ENCODE results near the gene RIN3. TPM values are rescaled to one million over a fixed set of nuclear protein-coding genes. Genes with fewer than 3 reads are reported as not detected.

The RIN3 gene
- total RNA-seq = 10 to 100 TPM; 52.6 to 56.8 TPM

GRCh38 chr14:92513204-92513965 lies at the start of gene RIN3:
TSS of gene RIN3 (plus strand) at chr14:92513781. CDS start at chr14:92513933, 152 bp downstream.
- ChIA-PET CTCF (no interaction called here), POLR2A (no interaction called here)
- Mint-ChIP-seq H3K4me1 (peaks cover 24% of the 10 kb centered on the region), H3K36me3 (ENCODE audit: low read depth) (no peaks in the 10 kb centered on the region), H3K4me3 (peak within 1 kb of the TSS; percentile 67), H3K27me3 (peaks cover 19% of the 10 kb centered on the region), H3K9me3 (no peaks in the 10 kb centered on the region), H3K27ac (peak within 1 kb of the TSS; percentile 68)
- peak; percentile 44 for DNase-seq

GRCh38 chr14:92464156-92464555 lies 49.4 kb upstream of the RIN3 start:
- CTCF ChIA-PET = no interaction called here
- Mint-ChIP-seq H3K9me3 (peaks cover 7% of the 10 kb centered on the region), H3K36me3 (ENCODE audit: low read depth) (no peaks in the 10 kb centered on the region), H3K4me3 (no peak overlapping the region), H3K27ac (no peak overlapping the region), H3K27me3 (peaks cover 3% of the 10 kb centered on the region), H3K4me1 (peaks cover 11% of the 10 kb centered on the region)
- POLR2A ChIA-PET = no interaction called here
- no peak for DNase-seq

GRCh38 chr14:92464716-92465115 lies 48.9 kb upstream of the RIN3 start:
- no peak for DNase-seq
- Mint-ChIP-seq H3K27me3 (peaks cover 3% of the 10 kb centered on the region), H3K4me3 (no peak overlapping the region), H3K27ac (no peak overlapping the region), H3K4me1 (peaks cover 11% of the 10 kb centered on the region), H3K36me3 (ENCODE audit: low read depth) (no peaks in the 10 kb centered on the region), H3K9me3 (peaks cover 8% of the 10 kb centered on the region)
- ChIA-PET CTCF (no interaction called here), POLR2A (no interaction called here)

GRCh38 chr14:92465353-92466055 lies 48.1 kb upstream of the RIN3 start:
- POLR2A ChIA-PET = no interaction called here
- Mint-ChIP-seq H3K4me3 (no peak overlapping the region), H3K36me3 (ENCODE audit: low read depth) (no peaks in the 10 kb centered on the region), H3K4me1 (peaks cover 9% of the 10 kb centered on the region), H3K9me3 (peaks cover 10% of the 10 kb centered on the region), H3K27ac (no peak overlapping the region), H3K27me3 (peaks cover 3% of the 10 kb centered on the region)
- CTCF ChIA-PET = interaction anchor here (0.7 kb wide), 1 partner anchor 108 kb away, joined by 3 read pairs; no protein-coding TSS in a partner anchor
- DNase-seq = no peak

- POLR2A ChIA-PET = no interaction called here
- no peak for DNase-seq
- Mint-ChIP-seq H3K4me3 (no peak overlapping the region), H3K4me1 (peaks cover 8% of the 10 kb centered on the region), H3K27ac (no peak overlapping the region), H3K36me3 (ENCODE audit: low read depth) (no peaks in the 10 kb centered on the region), H3K27me3 (peaks cover 3% of the 10 kb centered on the region), H3K9me3 (peaks cover 10% of the 10 kb centered on the region)
- CTCF ChIA-PET = interaction anchor here (0.7 kb wide), 1 partner anchor 109 kb away, joined by 3 read pairs; no protein-coding TSS in a partner anchor
These were observed 47.5 kb upstream of the RIN3 start for GRCh38 chr14:92466059-92466458.

GRCh38 chr14:92469515-92469914 lies 44.1 kb upstream of the RIN3 start:
- POLR2A ChIA-PET = no interaction called here
- no peak for DNase-seq
- CTCF ChIA-PET = no interaction called here
- Mint-ChIP-seq H3K4me1 (peaks cover 2% of the 10 kb centered on the region), H3K36me3 (ENCODE audit: low read depth) (no peaks in the 10 kb centered on the region), H3K27ac (no peak overlapping the region), H3K4me3 (no peak overlapping the region), H3K27me3 (no peaks in the 10 kb centered on the region), H3K9me3 (peaks cover 10% of the 10 kb centered on the region)

- ChIA-PET POLR2A (no interaction called here), CTCF (no interaction called here)
- DNase-seq = no peak
- peaks cover 2% of the 10 kb centered on the region for H3K4me1 Mint-ChIP-seq
- peaks cover 10% of the 10 kb centered on the region for H3K9me3 Mint-ChIP-seq
- H3K27me3 Mint-ChIP-seq = no peaks in the 10 kb centered on the region
- H3K36me3 Mint-ChIP-seq (ENCODE audit: low read depth) = no peaks in the 10 kb centered on the region
- no peak overlapping the region for H3K27ac Mint-ChIP-seq
- H3K4me3 Mint-ChIP-seq = no peak overlapping the region
These were observed 43.4 kb upstream of the RIN3 start for GRCh38 chr14:92470215-92470614.

GRCh38 chr14:92470811-92471210 lies 42.8 kb upstream of the RIN3 start:
- no peak overlapping the region for H3K27ac Mint-ChIP-seq
- no peaks in the 10 kb centered on the region for H3K36me3 Mint-ChIP-seq (ENCODE audit: low read depth)
- peaks cover 2% of the 10 kb centered on the region for H3K4me1 Mint-ChIP-seq
- POLR2A ChIA-PET = no interaction called here
- CTCF ChIA-PET = no interaction called here
- no peaks in the 10 kb centered on the region for H3K27me3 Mint-ChIP-seq
- peaks cover 10% of the 10 kb centered on the region for H3K9me3 Mint-ChIP-seq
- DNase-seq = no peak
- H3K4me3 Mint-ChIP-seq = no peak overlapping the region

GRCh38 chr14:92471919-92472318 lies 41.7 kb upstream of the RIN3 start:
- ChIA-PET CTCF (no interaction called here), POLR2A (no interaction called here)
- no peak overlapping the region for H3K27ac Mint-ChIP-seq
- peaks cover 2% of the 10 kb centered on the region for H3K4me1 Mint-ChIP-seq
- no peak for DNase-seq
- no peaks in the 10 kb centered on the region for H3K27me3 Mint-ChIP-seq
- H3K9me3 Mint-ChIP-seq = peaks cover 10% of the 10 kb centered on the region
- no peaks in the 10 kb centered on the region for H3K36me3 Mint-ChIP-seq (ENCODE audit: low read depth)
- H3K4me3 Mint-ChIP-seq = no peak overlapping the region

GRCh38 chr14:92472860-92473259 lies 40.7 kb upstream of the RIN3 start:
- Mint-ChIP-seq H3K9me3 (peaks cover 3% of the 10 kb centered on the region), H3K4me3 (no peak overlapping the region), H3K36me3 (ENCODE audit: low read depth) (no peaks in the 10 kb centered on the region), H3K4me1 (peaks cover 2% of the 10 kb centered on the region), H3K27ac (no peak overlapping the region), H3K27me3 (no peaks in the 10 kb centered on the region)
- no peak for DNase-seq
- CTCF ChIA-PET = interaction anchor here (1.5 kb wide), 1 partner anchor 11 kb away, joined by 4 read pairs; no protein-coding TSS in a partner anchor
- POLR2A ChIA-PET = no interaction called here

GRCh38 chr14:92473261-92473968 lies 40.2 kb upstream of the RIN3 start:
- ChIA-PET CTCF (interaction anchor here (1.5 kb wide), 1 partner anchor 10 kb away, joined by 4 read pairs; no protein-coding TSS in a partner anchor), POLR2A (no interaction called here)
- H3K27me3 Mint-ChIP-seq = no peaks in the 10 kb centered on the region
- peaks cover 2% of the 10 kb centered on the region for H3K4me1 Mint-ChIP-seq
- H3K4me3 Mint-ChIP-seq = no peak overlapping the region
- DNase-seq = no peak
- H3K27ac Mint-ChIP-seq = no peak overlapping the region
- no peaks in the 10 kb centered on the region for H3K36me3 Mint-ChIP-seq (ENCODE audit: low read depth)
- H3K9me3 Mint-ChIP-seq = peaks cover 3% of the 10 kb centered on the region

- H3K27ac Mint-ChIP-seq = no peak overlapping the region
- peaks cover 4% of the 10 kb centered on the region for H3K9me3 Mint-ChIP-seq
- no peaks in the 10 kb centered on the region for H3K36me3 Mint-ChIP-seq (ENCODE audit: low read depth)
- H3K4me1 Mint-ChIP-seq = peaks cover 2% of the 10 kb centered on the region
- POLR2A ChIA-PET = no interaction called here
- H3K4me3 Mint-ChIP-seq = no peak overlapping the region
- CTCF ChIA-PET = interaction anchor here (0.7 to 1.5 kb wide), 2 partner anchors 10 to 89 kb away, joined by 3 to 4 read pairs; no protein-coding TSS in a partner anchor
- peaks cover 3% of the 10 kb centered on the region for H3K27me3 Mint-ChIP-seq
- DNase-seq = no peak
These were observed 39.5 kb upstream of the RIN3 start for GRCh38 chr14:92473969-92474535.

- CTCF ChIA-PET = no interaction called here
- peaks cover 3% of the 10 kb centered on the region for H3K9me3 Mint-ChIP-seq
- H3K27ac Mint-ChIP-seq = no peak overlapping the region
- H3K4me3 Mint-ChIP-seq = no peak overlapping the region
- no peaks in the 10 kb centered on the region for H3K36me3 Mint-ChIP-seq (ENCODE audit: low read depth)
- H3K27me3 Mint-ChIP-seq = peaks cover 11% of the 10 kb centered on the region
- POLR2A ChIA-PET = no interaction called here
- peaks cover 2% of the 10 kb centered on the region for H3K4me1 Mint-ChIP-seq
- no peak for DNase-seq
These were observed 38.5 kb upstream of the RIN3 start for GRCh38 chr14:92475037-92475436.

Measured in activated CD4-positive, alpha-beta T cell treated with anti-CD3 and anti-CD28 coated beads, Interleukin-2, amount 10 ng/mL, durations not matched to agents 7 days and 5 days (primary cell).